Measurements from ENCODE around the gene FSCN2. TPM values are rescaled to one million over a fixed set of nuclear protein-coding genes. Genes with fewer than 3 reads are reported as not detected.

The FSCN2 gene
- polyA plus RNA-seq, 1 of the 3 experiments (the other 2 are of a cell fraction): 2.1 TPM

DNA sequence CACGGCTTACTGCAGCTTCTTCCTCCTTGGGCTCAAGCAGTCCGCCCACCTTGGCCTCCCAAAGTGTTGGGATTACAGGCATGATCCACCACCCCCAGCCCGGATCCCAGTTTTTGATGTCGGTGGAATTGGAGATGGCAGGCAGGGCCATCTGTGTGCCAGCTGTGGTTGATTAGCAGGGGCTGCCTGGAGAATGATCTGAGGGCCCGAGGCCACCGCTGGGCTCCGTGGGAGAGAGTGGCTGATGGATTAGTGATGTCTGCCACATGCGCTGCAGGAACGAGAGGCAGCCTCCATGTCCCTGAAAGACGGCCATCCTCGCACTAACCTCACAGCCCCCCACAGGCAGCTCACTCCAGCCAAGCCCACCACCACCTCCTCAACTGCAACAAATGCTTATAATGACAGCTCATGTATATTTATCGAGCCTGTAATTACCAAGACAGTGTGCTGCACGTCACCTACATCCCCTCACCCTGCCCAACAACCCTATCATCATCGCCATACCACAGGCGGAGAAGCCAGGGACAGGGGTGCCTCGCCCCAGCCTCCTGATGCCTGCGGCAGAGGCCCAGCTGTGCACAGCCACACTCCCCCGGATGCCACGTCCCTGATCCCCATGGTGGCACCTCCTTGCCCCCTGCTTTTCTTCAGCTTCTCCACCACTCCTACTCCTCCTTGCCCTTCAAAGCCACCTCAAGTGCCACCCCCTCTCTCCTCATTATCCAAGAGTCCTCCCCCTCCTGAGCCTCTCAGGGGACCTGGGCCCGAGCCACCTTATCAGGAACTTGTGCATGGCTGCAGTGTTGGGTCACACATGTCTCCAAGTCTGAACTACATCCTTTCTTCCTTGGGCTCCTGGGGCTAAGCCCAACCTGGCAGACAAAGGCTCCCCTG lies 48.8 kb upstream of the FSCN2 start:
- H3K4me3 ChIP-seq (ENCODE audit: low read depth in 2 of 2, low read length in 1 of 2): no peak overlapping the region
- no peak overlapping the region for H2AFZ ChIP-seq (ENCODE audit: low read depth)
- no peak overlapping the region for H3K4me2 ChIP-seq
- no peaks in the 10 kb centered on the region for H3K9me3 ChIP-seq
- ChIA-PET POLR2A (interaction anchor here (0.9 to 1.2 kb wide), 2 partner anchors 33 to 84 kb away, joined by 3 to 4 read pairs; partner anchors contain the start of genes ACTG1 and BAHCC1), CTCF (interaction anchor here (0.6 to 8.1 kb wide), 9 partner anchors 39 to 224 kb away, joined by 3 to 140 read pairs (median 4); no protein-coding TSS in a partner anchor)
- H3K27ac ChIP-seq (ENCODE audit: low read depth in 2 of 2, low read length in 1 of 2): no peak overlapping the region
- H3K79me2 ChIP-seq (ENCODE audit: insufficient read depth): no peaks in the 10 kb centered on the region
- WGBS (ENCODE audit: low lambda C conversion rate): 71% methylated on average over 20 of the region's 20 CpGs
- TF ChIP-seq RCOR1 (IDR thresholded peaks at IDR 0.05; ENCODE audit: low read length) (peak; percentile 94), TCF12 (IDR thresholded peaks at IDR 0.05) (peak; percentile 77; the same call in 1 of the 2 replicates), CHD2 (IDR thresholded peaks at IDR 0.05; ENCODE audit: low read length, partially characterized antibody) (peak; percentile 84), FOXJ3 (CRISPR knock-in tag; IDR thresholded peaks at IDR 0.05) (peak; percentile 53; the same call in 1 of the 2 replicates)
- TF ChIP-seq, protein P1, sequence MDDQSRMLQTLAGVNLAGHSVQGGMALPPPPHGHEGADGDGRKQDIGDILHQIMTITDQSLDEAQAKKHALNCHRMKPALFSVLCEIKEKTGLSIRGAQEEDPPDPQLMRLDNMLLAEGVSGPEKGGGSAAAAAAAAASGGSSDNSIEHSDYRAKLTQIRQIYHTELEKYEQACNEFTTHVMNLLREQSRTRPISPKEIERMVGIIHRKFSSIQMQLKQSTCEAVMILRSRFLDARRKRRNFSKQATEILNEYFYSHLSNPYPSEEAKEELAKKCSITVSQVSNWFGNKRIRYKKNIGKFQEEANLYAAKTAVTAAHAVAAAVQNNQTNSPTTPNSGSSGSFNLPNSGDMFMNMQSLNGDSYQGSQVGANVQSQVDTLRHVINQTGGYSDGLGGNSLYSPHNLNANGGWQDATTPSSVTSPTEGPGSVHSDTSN (IDR thresholded peaks at IDR 0.05): no peak
- H3F3A ChIP-seq (replicated peaks; ENCODE audit: insufficient read depth): no peaks in the 10 kb centered on the region
- H3K9me2 ChIP-seq: no peaks in the 10 kb centered on the region
- H3K4me1 ChIP-seq (ENCODE audit: control insufficient read depth in 1 of 2, insufficient read depth in 2 of 2, low read depth in 1 of 2, low read length in 1 of 2): peaks cover 0 to 44% of the 10 kb centered on the region in 2 experiments; a peak in 2 of 4 replicates
- DNase-seq: peak; percentile 94
- H3K27me3 ChIP-seq (ENCODE audit: insufficient read depth): no peaks in the 10 kb centered on the region
- no peaks in the 10 kb centered on the region for H3K36me3 ChIP-seq (replicated peaks in 1 of 2; ENCODE audit: control insufficient read depth in 1 of 2, insufficient read depth in 2 of 2, low read length in 1 of 2)
- no peak overlapping the region for H3K9ac ChIP-seq
- H4K20me1 ChIP-seq (ENCODE audit: insufficient read depth): no peaks in the 10 kb centered on the region

DNA sequence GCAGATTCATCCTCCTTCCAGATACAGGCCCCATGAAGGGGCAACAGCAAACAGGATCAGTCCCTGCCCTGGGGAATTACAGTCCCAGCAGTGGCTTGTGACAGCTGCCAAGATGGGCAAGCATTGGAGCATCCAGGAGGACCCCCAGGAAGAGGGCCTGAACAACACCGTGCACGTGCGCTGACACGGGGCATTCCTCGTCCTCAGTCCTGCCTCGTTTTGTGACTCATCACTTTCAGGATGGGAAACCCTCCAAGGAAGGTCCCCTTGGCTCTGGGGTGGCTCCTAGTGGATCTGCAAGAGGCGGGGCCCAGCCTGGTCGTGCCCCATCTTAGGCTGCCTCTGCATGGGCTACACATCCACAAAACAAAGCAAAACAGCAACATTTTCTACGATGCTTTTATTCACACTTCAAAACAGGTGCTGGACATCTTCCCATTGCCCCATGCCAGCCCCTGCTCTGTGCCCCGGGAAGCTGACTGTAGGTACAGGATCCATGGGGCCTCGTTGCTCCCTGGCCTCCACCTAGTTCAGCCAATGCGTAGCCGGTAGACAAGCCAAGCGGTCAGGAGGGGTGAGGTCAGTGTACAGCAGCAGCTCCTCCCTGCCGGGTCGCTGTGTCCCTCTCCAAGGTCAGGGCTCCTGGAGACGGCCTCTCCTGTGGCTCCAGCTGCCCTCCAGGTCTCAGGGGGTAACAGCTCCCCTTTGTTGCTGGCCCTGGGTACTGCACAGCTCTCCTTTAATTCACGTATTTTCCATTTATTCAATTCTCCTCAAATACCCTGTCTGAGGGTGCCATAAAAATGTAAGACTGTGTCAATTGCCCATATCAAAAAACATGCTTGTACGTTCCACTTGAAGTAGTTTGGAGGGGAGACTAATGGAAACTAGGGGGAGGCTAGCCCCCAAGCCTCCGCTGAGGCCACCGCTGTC lies 47.8 kb upstream of the FSCN2 start:
- Histone ChIP-seq H3K4me3 (ENCODE audit: low read depth in 2 of 2, low read length in 1 of 2) (no peak overlapping the region; a peak in 1 of 4 replicates), H3K79me2 (ENCODE audit: insufficient read depth) (no peaks in the 10 kb centered on the region), H2AFZ (ENCODE audit: low read depth) (no peak overlapping the region), H3K9me3 (no peaks in the 10 kb centered on the region), H3K36me3 (replicated peaks in 1 of 2; ENCODE audit: control insufficient read depth in 1 of 2, insufficient read depth in 2 of 2, low read length in 1 of 2) (no peaks in the 10 kb centered on the region), H3F3A (replicated peaks; ENCODE audit: insufficient read depth) (no peaks in the 10 kb centered on the region), H3K9ac (no peak overlapping the region), H3K4me1 (ENCODE audit: control insufficient read depth in 1 of 2, insufficient read depth in 2 of 2, low read depth in 1 of 2, low read length in 1 of 2) (peaks cover 0 to 48% of the 10 kb centered on the region in 2 experiments; a peak in 2 of 4 replicates), H3K4me2 (no peak overlapping the region), H3K27ac (ENCODE audit: low read depth in 2 of 2, low read length in 1 of 2) (no peak overlapping the region), H3K27me3 (ENCODE audit: insufficient read depth) (no peaks in the 10 kb centered on the region), H3K9me2 (no peaks in the 10 kb centered on the region), H4K20me1 (ENCODE audit: insufficient read depth) (no peaks in the 10 kb centered on the region)
- DNase-seq: no peak
- ChIA-PET POLR2A (interaction anchor here (0.5 kb wide), 1 partner anchor 240 kb away, joined by 3 read pairs; no protein-coding TSS in a partner anchor), CTCF (interaction anchor here (0.6 to 8.1 kb wide), 11 partner anchors 40 to 225 kb away, joined by 3 to 140 read pairs (median 4); no protein-coding TSS in a partner anchor)
- TF ChIP-seq FOSL2 (IDR thresholded peaks at IDR 0.05; ENCODE audit: borderline replicate concordance, low read depth) (no peak; the same call in 1 of the 2 replicates), JUND (IDR thresholded peaks at IDR 0.05) (no peak), ELF1 (IDR thresholded peaks at IDR 0.05) (no peak), SIN3A (IDR thresholded peaks at IDR 0.05; ENCODE audit: borderline replicate concordance, low read depth, low read length) (peak; percentile 26; the same call in 1 of the 2 replicates)
- TF ChIP-seq, protein P2, sequence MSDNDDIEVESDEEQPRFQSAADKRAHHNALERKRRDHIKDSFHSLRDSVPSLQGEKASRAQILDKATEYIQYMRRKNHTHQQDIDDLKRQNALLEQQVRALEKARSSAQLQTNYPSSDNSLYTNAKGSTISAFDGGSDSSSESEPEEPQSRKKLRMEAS (IDR thresholded peaks at IDR 0.05; ENCODE audit: low read depth): peak; percentile 65; the same call in 1 of the 2 replicates
- TF ChIP-seq, protein P3, sequence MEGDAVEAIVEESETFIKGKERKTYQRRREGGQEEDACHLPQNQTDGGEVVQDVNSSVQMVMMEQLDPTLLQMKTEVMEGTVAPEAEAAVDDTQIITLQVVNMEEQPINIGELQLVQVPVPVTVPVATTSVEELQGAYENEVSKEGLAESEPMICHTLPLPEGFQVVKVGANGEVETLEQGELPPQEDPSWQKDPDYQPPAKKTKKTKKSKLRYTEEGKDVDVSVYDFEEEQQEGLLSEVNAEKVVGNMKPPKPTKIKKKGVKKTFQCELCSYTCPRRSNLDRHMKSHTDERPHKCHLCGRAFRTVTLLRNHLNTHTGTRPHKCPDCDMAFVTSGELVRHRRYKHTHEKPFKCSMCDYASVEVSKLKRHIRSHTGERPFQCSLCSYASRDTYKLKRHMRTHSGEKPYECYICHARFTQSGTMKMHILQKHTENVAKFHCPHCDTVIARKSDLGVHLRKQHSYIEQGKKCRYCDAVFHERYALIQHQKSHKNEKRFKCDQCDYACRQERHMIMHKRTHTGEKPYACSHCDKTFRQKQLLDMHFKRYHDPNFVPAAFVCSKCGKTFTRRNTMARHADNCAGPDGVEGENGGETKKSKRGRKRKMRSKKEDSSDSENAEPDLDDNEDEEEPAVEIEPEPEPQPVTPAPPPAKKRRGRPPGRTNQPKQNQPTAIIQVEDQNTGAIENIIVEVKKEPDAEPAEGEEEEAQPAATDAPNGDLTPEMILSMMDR (IDR thresholded peaks at IDR 0.05): peak; percentile 19; the same call in 1 of the 2 replicates
- WGBS (ENCODE audit: low lambda C conversion rate): 82% methylated on average over 21 of the region's 21 CpGs

Measured in SK-N-SH (cell line).